CD8-positive, alpha-beta memory T cell (primary cell): ENCODE data around the gene SDCBP2. TPM values are rescaled to one million over a fixed set of nuclear protein-coding genes. Genes with fewer than 3 reads are reported as not detected.
A peak's percentile ranks its signal among the peaks of the same experiment; 100 is the strongest.

Source experiments
- CTCF ChIA-PET: fragments of 350-600 bp; sonication (Branson Sonifier 250); formaldehyde crosslinking; loops from one replicate; lab custom pipeline; 2021; ENCODE audit warnings: antibody characterized with exemption; lab: Charles Lee
- POLR2A ChIA-PET: fragments of 350-600 bp; sonication (Branson Sonifier 250); formaldehyde crosslinking; loops from one replicate; lab custom pipeline; 2021; ENCODE audit warnings: antibody characterized with exemption; lab: Charles Lee
- DNase-seq, 5 donors: peaks; one replicate each; pipeline versions ENCODE4 v3.0.0 to v3.0.0-alpha.2; 2020 to 2022; ENCODE audit warnings: mixed read lengths in 1 of 5
- H3K27ac ChIP-seq: one replicate; pipeline ENCODE4 v1.7.0; 2013; ENCODE audit warnings: low read depth, mild to moderate bottlenecking, low read length, moderate library complexity
- H3K27me3 ChIP-seq: 2 replicates; pipeline ENCODE4 v1.7.0; 2013; ENCODE audit warnings: low read length, mild to moderate bottlenecking; ENCODE audit not compliant: insufficient read depth, poor library complexity, severe bottlenecking
- H3K36me3 ChIP-seq: 2 replicates; pipeline ENCODE4 v1.7.0; 2013; ENCODE audit warnings: mild to moderate bottlenecking, low read length, moderate library complexity; ENCODE audit not compliant: insufficient read depth
- H3K4me1 ChIP-seq: 2 replicates; pipeline ENCODE4 v1.7.0; 2013; ENCODE audit warnings: mild to moderate bottlenecking, low read length, moderate library complexity; ENCODE audit not compliant: insufficient read depth
- H3K4me3 ChIP-seq: 2 replicates; pipeline ENCODE4 v1.7.0; 2013; ENCODE audit warnings: mild to moderate bottlenecking, low read length
- H3K9me3 ChIP-seq: 2 replicates; pipeline ENCODE4 v1.7.0; 2013; ENCODE audit warnings: mild to moderate bottlenecking, low read length
- H3K27ac Mint-ChIP-seq, 8 donors: one replicate each; pipeline ENCODE4 v1.8.0; 2020 to 2021; ENCODE audit warnings: mixed read lengths in 8 of 8, mild to moderate bottlenecking in 6 of 8, inconsistent platforms in 3 of 8, moderate library complexity in 3 of 8
- H3K27me3 Mint-ChIP-seq, 2 donors: one replicate each; pipeline ENCODE4 v1.8.0; 2020 to 2021; ENCODE audit warnings: mixed read lengths in 2 of 2, mild to moderate bottlenecking in 1 of 2, moderate library complexity in 1 of 2
- H3K36me3 Mint-ChIP-seq, 3 donors: one replicate each; pipeline ENCODE4 v1.8.0; 2020 to 2021; ENCODE audit warnings: mixed read lengths in 3 of 3, inconsistent platforms in 1 of 3, mild to moderate bottlenecking in 1 of 3
- H3K4me1 Mint-ChIP-seq, 3 donors: one replicate each; pipeline ENCODE4 v1.8.0; 2020 to 2021; ENCODE audit warnings: mixed read lengths in 3 of 3, inconsistent platforms in 1 of 3, mild to moderate bottlenecking in 1 of 3
- H3K4me3 Mint-ChIP-seq, 7 donors: one replicate each; pipeline ENCODE4 v1.8.0; 2020 to 2021; ENCODE audit warnings: mixed read lengths in 7 of 7, mild to moderate bottlenecking in 6 of 7, moderate library complexity in 4 of 7, inconsistent platforms in 2 of 7
- H3K9me3 Mint-ChIP-seq, 5 donors: one replicate each; pipeline ENCODE4 v1.8.0; 2020 to 2022; ENCODE audit warnings: mixed read lengths in 5 of 5, mild to moderate bottlenecking in 3 of 5, moderate library complexity in 2 of 5, inconsistent platforms in 1 of 5
- polyA plus RNA-seq: library from polyadenylated mRNA; unstranded; fragments of 300-500 nt; fragmentation: Illumina TruSeq; gene quantifications from one replicate; pipeline ENCODE4 v1.2.3, GENCODE V29; 2021
- total RNA-seq, 2 experiments: library from RNA; stranded (reverse); gene quantifications; one replicate each; pipeline ENCODE4 v1.2.3, GENCODE V29; 2021

Gene SDCBP2
- total and polyA plus RNA-seq, 3 experiments from 2014 or later: 2.2 to 4.7 (median 3.7) TPM

- no peaks in the 10 kb centered on the region for H3K9me3 ChIP-seq
- H3K36me3 Mint-ChIP-seq: peaks cover 0 to 70% (median 10%) of the 10 kb centered on the region in 3 donors
- CTCF ChIA-PET: no interaction called here
- no peak overlapping the region for H3K4me3 Mint-ChIP-seq
- H3K27ac ChIP-seq: no peak overlapping the region
- no peaks in the 10 kb centered on the region for H3K27me3 Mint-ChIP-seq
- peaks cover 25% of the 10 kb centered on the region for H3K36me3 ChIP-seq
- H3K27ac Mint-ChIP-seq: peak overlapping the region in 4 of 8 donors; percentile 11 to 70 (median 50)
- H3K4me1 ChIP-seq: peaks cover 15% of the 10 kb centered on the region
- POLR2A ChIA-PET: no interaction called here
- H3K4me1 Mint-ChIP-seq: peaks cover 25 to 56% (median 50%) of the 10 kb centered on the region in 3 donors
- H3K27me3 ChIP-seq: no peaks in the 10 kb centered on the region
- no peak for DNase-seq
- no peak overlapping the region for H3K4me3 ChIP-seq
- H3K9me3 Mint-ChIP-seq: no peaks in the 10 kb centered on the region
Observed at GRCh38 chr20:1368448-1369199, 39.7 kb upstream of the SDCBP2 start.

- Mint-ChIP-seq H3K27me3 (no peaks in the 10 kb centered on the region), H3K4me1 (peaks cover 31 to 58% (median 53%) of the 10 kb centered on the region in 3 donors), H3K36me3 (peaks cover 0 to 63% (median 14%) of the 10 kb centered on the region in 3 donors), H3K27ac (peak overlapping the region in 2 of 8 donors; percentile 12 to 34), H3K9me3 (no peaks in the 10 kb centered on the region), H3K4me3 (no peak overlapping the region)
- POLR2A ChIA-PET: interaction anchor here (0.9 kb wide), 1 partner anchor 26 kb away, joined by 3 read pairs; no protein-coding TSS in a partner anchor
- no peak for DNase-seq
- CTCF ChIA-PET: no interaction called here
- H3K9me3 ChIP-seq: no peaks in the 10 kb centered on the region
- H3K4me1 ChIP-seq: peaks cover 22% of the 10 kb centered on the region
- peaks cover 17% of the 10 kb centered on the region for H3K36me3 ChIP-seq
- no peak overlapping the region for H3K4me3 ChIP-seq
- no peaks in the 10 kb centered on the region for H3K27me3 ChIP-seq
- no peak overlapping the region for H3K27ac ChIP-seq
Observed at GRCh38 chr20:1367479-1367878, 38.5 kb upstream of the SDCBP2 start.

DNA sequence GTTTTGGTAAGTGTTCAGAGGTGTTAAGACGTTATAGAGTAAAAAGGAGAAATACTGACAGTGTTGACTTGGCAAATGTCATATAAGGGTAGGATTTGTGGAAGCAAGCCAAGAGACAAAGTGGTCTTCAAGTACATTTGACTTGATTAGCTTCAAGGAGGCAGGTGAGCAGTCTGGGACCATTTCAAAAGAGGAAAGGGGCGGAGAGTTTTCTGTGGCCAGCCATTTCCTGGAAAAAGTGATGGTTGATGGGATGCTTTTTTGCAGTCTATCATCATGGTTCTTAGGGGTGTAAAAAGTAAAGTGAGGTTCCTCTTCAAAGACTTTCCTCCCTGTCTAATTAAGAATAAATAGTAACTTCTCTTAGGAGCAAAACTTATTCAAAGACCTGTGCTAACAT lies 35.2 kb upstream of the SDCBP2 start:
- H3K36me3 Mint-ChIP-seq: peaks cover 0 to 57% (median 17%) of the 10 kb centered on the region in 3 donors
- Histone ChIP-seq H3K36me3 (peaks cover 15% of the 10 kb centered on the region), H3K27me3 (no peaks in the 10 kb centered on the region), H3K9me3 (no peaks in the 10 kb centered on the region), H3K27ac (no peak overlapping the region), H3K4me3 (no peak overlapping the region), H3K4me1 (peaks cover 22% of the 10 kb centered on the region)
- H3K27ac Mint-ChIP-seq: peak overlapping the region in 7 of 8 donors; percentile 26 to 91 (median 75)
- no peaks in the 10 kb centered on the region for H3K27me3 Mint-ChIP-seq
- ChIA-PET POLR2A (no interaction called here), CTCF (no interaction called here)
- DNase-seq: peak in 1 of 5 donors; percentile 10
- H3K4me1 Mint-ChIP-seq: peaks cover 37 to 57% (median 53%) of the 10 kb centered on the region in 3 donors
- no peaks in the 10 kb centered on the region for H3K9me3 Mint-ChIP-seq
- H3K4me3 Mint-ChIP-seq: peak overlapping the region in 5 of 7 donors; percentile 23 to 65 (median 25)

- POLR2A ChIA-PET: no interaction called here
- H3K36me3 ChIP-seq: peaks cover 15% of the 10 kb centered on the region
- peak overlapping the region in 3 of 7 donors; percentile 8 to 24 (median 23) for H3K4me3 Mint-ChIP-seq
- H3K27me3 ChIP-seq: no peaks in the 10 kb centered on the region
- H3K27me3 Mint-ChIP-seq: no peaks in the 10 kb centered on the region
- H3K4me1 ChIP-seq: peaks cover 24% of the 10 kb centered on the region
- CTCF ChIA-PET: no interaction called here
- H3K9me3 ChIP-seq: no peaks in the 10 kb centered on the region
- H3K9me3 Mint-ChIP-seq: no peaks in the 10 kb centered on the region
- H3K36me3 Mint-ChIP-seq: peaks cover 0 to 55% (median 17%) of the 10 kb centered on the region in 3 donors
- H3K27ac Mint-ChIP-seq: peak overlapping the region in 6 of 8 donors; percentile 49 to 91 (median 79)
- H3K4me3 ChIP-seq: no peak overlapping the region
- H3K4me1 Mint-ChIP-seq: peaks cover 41 to 59% (median 58%) of the 10 kb centered on the region in 3 donors
- no peak for DNase-seq
- H3K27ac ChIP-seq: no peak overlapping the region
Observed at GRCh38 chr20:1363522-1363921, 34.6 kb upstream of the SDCBP2 start.

- Mint-ChIP-seq H3K36me3 (peaks cover 0 to 51% (median 11%) of the 10 kb centered on the region in 3 donors), H3K27ac (peak overlapping the region in 6 of 8 donors; percentile 30 to 84 (median 78)), H3K4me1 (peaks cover 48 to 67% (median 60%) of the 10 kb centered on the region in 3 donors), H3K4me3 (peak overlapping the region in 1 of 7 donors; percentile 3), H3K27me3 (no peaks in the 10 kb centered on the region), H3K9me3 (no peaks in the 10 kb centered on the region)
- H3K36me3 ChIP-seq: peaks cover 11% of the 10 kb centered on the region
- H3K27ac ChIP-seq: no peak overlapping the region
- ChIA-PET CTCF (interaction anchor here (0.7 kb wide), 1 partner anchor 560 kb away, joined by 3 read pairs; no protein-coding TSS in a partner anchor), POLR2A (no interaction called here)
- DNase-seq: no peak
- H3K4me1 ChIP-seq: peaks cover 33% of the 10 kb centered on the region
- no peaks in the 10 kb centered on the region for H3K9me3 ChIP-seq
- no peaks in the 10 kb centered on the region for H3K27me3 ChIP-seq
- no peak overlapping the region for H3K4me3 ChIP-seq
Observed at GRCh38 chr20:1362484-1362883, 33.5 kb upstream of the SDCBP2 start.

GRCh38 chr20:1360094-1360846 lies 31.3 kb upstream of the SDCBP2 start:
- Histone ChIP-seq H3K9me3 (no peaks in the 10 kb centered on the region), H3K27ac (no peak overlapping the region), H3K4me1 (peaks cover 33% of the 10 kb centered on the region), H3K36me3 (peaks cover 10% of the 10 kb centered on the region), H3K27me3 (no peaks in the 10 kb centered on the region), H3K4me3 (no peak overlapping the region)
- H3K27ac Mint-ChIP-seq: peak overlapping the region in 1 of 8 donors; percentile 6
- H3K9me3 Mint-ChIP-seq: peaks cover 0 to 2% (median 0%) of the 10 kb centered on the region in 5 donors
- peaks cover 45 to 61% (median 54%) of the 10 kb centered on the region in 3 donors for H3K4me1 Mint-ChIP-seq
- DNase-seq: no peak
- no peaks in the 10 kb centered on the region for H3K27me3 Mint-ChIP-seq
- POLR2A ChIA-PET: no interaction called here
- CTCF ChIA-PET: interaction anchor here (1.2 kb wide), 1 partner anchor 144 kb away, joined by 3 read pairs; no protein-coding TSS in a partner anchor
- no peak overlapping the region for H3K4me3 Mint-ChIP-seq
- H3K36me3 Mint-ChIP-seq: peaks cover 5 to 48% (median 18%) of the 10 kb centered on the region in 3 donors

DNA sequence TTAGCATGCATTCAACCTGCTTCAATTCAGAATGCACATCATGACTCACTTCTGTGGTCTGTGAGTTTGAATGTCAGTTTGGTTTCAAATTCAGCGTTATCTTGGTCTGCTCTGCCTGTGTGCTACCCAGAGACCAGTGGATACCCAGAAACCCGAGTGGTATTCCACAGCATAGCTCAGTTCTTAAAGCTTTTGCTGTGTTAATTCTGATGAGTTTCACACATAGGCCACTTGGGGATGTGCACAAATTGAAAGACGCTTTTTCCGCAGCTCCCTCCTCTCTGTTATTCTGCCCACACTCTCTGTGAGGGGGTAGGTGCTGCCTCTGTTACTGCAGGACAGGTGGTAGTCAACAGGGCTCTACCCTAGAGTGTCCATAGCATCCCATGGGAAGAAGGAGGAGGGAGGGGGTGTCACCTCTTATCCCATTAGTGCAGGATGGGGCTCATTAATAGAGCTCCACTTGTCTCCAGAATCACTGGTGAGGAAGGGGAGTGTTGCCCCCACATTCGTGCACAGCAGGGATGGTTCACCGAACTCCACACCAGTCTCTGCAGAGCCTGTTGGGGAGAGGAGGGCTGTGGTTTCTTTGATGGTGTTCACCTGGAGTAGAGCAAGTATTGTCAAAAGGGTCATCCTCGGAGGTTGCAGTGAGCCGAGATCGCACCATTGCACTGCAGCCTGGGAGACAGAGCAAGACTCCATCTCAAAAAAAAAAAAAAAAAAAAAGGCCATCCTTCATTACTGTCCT lies 29.2 kb upstream of the SDCBP2 start:
- H3K36me3 ChIP-seq: peaks cover 18% of the 10 kb centered on the region
- DNase-seq: no peak
- peaks cover 13% of the 10 kb centered on the region for H3K4me1 ChIP-seq
- Mint-ChIP-seq H3K27ac (peak overlapping the region in 5 of 8 donors; percentile 32 to 68 (median 53)), H3K9me3 (peaks cover 0 to 2% (median 0%) of the 10 kb centered on the region in 5 donors), H3K4me3 (peak overlapping the region in 1 of 7 donors; percentile 45), H3K4me1 (peaks cover 26 to 45% (median 32%) of the 10 kb centered on the region in 3 donors), H3K27me3 (no peaks in the 10 kb centered on the region), H3K36me3 (peaks cover 27 to 67% (median 29%) of the 10 kb centered on the region in 3 donors)
- peaks cover 5% of the 10 kb centered on the region for H3K9me3 ChIP-seq
- no peak overlapping the region for H3K27ac ChIP-seq
- CTCF ChIA-PET: no interaction called here
- POLR2A ChIA-PET: no interaction called here
- H3K27me3 ChIP-seq: no peaks in the 10 kb centered on the region
- no peak overlapping the region for H3K4me3 ChIP-seq
